NCI-H2196 (cell line): Measurements from ENCODE around the gene AGFG2.

Source experiments
- DNase-seq: peaks from one replicate; lab custom pipeline; 2025; ENCODE audit not compliant: unreplicated experiment; lab: John Stamatoyannopoulos, UW

The AGFG2 gene

GRCh38 chr7:100570954-100571828 is 32.2 kb downstream of the AGFG2 start:
- no peak for DNase-seq

- DNase-seq, result no peak
Observed at GRCh38 chr7:100571829-100572116, 32.8 kb downstream of the AGFG2 start.

- no peak for DNase-seq
Observed at GRCh38 chr7:100572281-100572948, 33.4 kb downstream of the AGFG2 start.

GRCh38 chr7:100572949-100573675 is 34.1 kb downstream of the AGFG2 start:
- DNase-seq, result no peak

GRCh38 chr7:100573691-100574361 is 34.8 kb downstream of the AGFG2 start, which contains the start of gene SAP25:
SAP25 (minus strand) TSS chr7:100573900; CDS start chr7:100573742, 158 bp downstream.
- DNase-seq, result no peak

GRCh38 chr7:100574362-100575205 is 35.6 kb downstream of the AGFG2 start:
- no peak for DNase-seq

- DNase-seq, result no peak
Observed at GRCh38 chr7:100575206-100575631, 36.2 kb downstream of the AGFG2 start.

- DNase-seq, result no peak
Observed at GRCh38 chr7:100575746-100576383, 36.9 kb downstream of the AGFG2 start.

GRCh38 chr7:100576384-100576993 is 37.5 kb downstream of the AGFG2 start:
- no peak for DNase-seq

- no peak for DNase-seq
Observed at GRCh38 chr7:100577103-100577502, 38.1 kb downstream of the AGFG2 start.

- DNase-seq, result no peak
Observed at GRCh38 chr7:100577507-100577906, 38.5 kb downstream of the AGFG2 start.

GRCh38 chr7:100578246-100579183 is 39.5 kb downstream of the AGFG2 start:
- DNase-seq, result no peak

- no peak for DNase-seq
Observed at GRCh38 chr7:100580466-100581283, 41.7 kb downstream of the AGFG2 start.

- DNase-seq, result no peak
Observed at GRCh38 chr7:100582041-100582579, 43.1 kb downstream of the AGFG2 start.

GRCh38 chr7:100582650-100583049 is 43.6 kb downstream of the AGFG2 start:
- no peak for DNase-seq

GRCh38 chr7:100583132-100584053 is 44.4 kb downstream of the AGFG2 start:
- no peak for DNase-seq
